PC-3 (cell line): ENCODE results near the gene PSMA5.

Experiments
- EZH2 ChIP-seq: fragments of 300-600 bp; sonication (generic); IDR thresholded peaks from one replicate; pipeline ENCODE4 v1.6.1; 2017; ENCODE audit warnings: antibody characterized with exemption, mild to moderate bottlenecking, low read length; ENCODE audit not compliant: unreplicated experiment
- EZH2phosphoT487 ChIP-seq: fragments of 300-600 bp; sonication (generic); IDR thresholded peaks from 2 replicates; pipeline ENCODE4 v1.6.1; 2018; ENCODE audit warnings: mild to moderate bottlenecking, antibody characterized with exemption, low read length, borderline replicate concordance
- TF ChIP-seq, protein P1 (sequence below): fragments of 300-600 bp; sonication (generic); conservative IDR thresholded peaks from 2 replicates; pipeline ENCODE4 v1.5.1; 2017; ENCODE audit warnings: antibody characterized with exemption, low read depth, mild to moderate bottlenecking, low read length

GRCh38 chr1:109444346-109444745 lies 18.1 kb upstream of the PSMA5 start:
- TF ChIP-seq, protein P1, sequence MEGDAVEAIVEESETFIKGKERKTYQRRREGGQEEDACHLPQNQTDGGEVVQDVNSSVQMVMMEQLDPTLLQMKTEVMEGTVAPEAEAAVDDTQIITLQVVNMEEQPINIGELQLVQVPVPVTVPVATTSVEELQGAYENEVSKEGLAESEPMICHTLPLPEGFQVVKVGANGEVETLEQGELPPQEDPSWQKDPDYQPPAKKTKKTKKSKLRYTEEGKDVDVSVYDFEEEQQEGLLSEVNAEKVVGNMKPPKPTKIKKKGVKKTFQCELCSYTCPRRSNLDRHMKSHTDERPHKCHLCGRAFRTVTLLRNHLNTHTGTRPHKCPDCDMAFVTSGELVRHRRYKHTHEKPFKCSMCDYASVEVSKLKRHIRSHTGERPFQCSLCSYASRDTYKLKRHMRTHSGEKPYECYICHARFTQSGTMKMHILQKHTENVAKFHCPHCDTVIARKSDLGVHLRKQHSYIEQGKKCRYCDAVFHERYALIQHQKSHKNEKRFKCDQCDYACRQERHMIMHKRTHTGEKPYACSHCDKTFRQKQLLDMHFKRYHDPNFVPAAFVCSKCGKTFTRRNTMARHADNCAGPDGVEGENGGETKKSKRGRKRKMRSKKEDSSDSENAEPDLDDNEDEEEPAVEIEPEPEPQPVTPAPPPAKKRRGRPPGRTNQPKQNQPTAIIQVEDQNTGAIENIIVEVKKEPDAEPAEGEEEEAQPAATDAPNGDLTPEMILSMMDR = no peak
- TF ChIP-seq EZH2 = no peak
- no peak for TF ChIP-seq EZH2phosphoT487
